Neural progenitor cell (in vitro differentiated cells): ENCODE measurements around the gene TMEM40.

Experiments
- EZH2 ChIP-seq: fragments of 200-600 bp; sonication (generic); IDR thresholded peaks from 2 replicates; pipeline ENCODE4 v1.6.1; 2017; ENCODE audit warnings: antibody characterized with exemption, mild to moderate bottlenecking, moderate library complexity
- EZH2phosphoT487 ChIP-seq: fragments of 200-600 bp; sonication (generic); IDR thresholded peaks from 2 replicates; pipeline ENCODE4 v1.6.1; 2017; ENCODE audit warnings: antibody characterized with exemption
- TF ChIP-seq, protein P1 (sequence below): fragments of 200-600 bp; sonication (generic); IDR thresholded peaks from 2 replicates; pipeline ENCODE4 v1.5.1; 2017; ENCODE audit warnings: antibody characterized with exemption, mild to moderate bottlenecking

DNA sequence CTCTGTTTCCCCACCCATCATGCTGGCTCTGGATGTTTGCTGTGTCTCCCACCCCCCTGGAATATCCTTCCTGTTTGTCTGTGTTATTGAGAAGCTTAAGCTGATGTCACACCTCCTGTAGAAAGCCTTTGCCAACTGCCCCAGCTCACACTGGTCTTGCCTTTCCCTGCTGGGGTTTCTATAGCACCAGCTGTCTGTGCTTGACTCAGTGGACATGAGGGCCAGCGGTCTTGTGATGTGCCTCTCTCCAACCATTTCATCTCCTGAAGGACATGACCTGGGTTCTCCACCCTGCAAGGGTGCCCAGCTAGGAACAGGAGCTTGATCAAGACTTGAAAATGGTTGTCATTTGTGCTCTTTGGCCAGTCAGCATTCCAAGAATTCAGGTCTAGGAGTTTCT lies 14.7 kb downstream of the TMEM40 start:
- TF ChIP-seq, protein P1, sequence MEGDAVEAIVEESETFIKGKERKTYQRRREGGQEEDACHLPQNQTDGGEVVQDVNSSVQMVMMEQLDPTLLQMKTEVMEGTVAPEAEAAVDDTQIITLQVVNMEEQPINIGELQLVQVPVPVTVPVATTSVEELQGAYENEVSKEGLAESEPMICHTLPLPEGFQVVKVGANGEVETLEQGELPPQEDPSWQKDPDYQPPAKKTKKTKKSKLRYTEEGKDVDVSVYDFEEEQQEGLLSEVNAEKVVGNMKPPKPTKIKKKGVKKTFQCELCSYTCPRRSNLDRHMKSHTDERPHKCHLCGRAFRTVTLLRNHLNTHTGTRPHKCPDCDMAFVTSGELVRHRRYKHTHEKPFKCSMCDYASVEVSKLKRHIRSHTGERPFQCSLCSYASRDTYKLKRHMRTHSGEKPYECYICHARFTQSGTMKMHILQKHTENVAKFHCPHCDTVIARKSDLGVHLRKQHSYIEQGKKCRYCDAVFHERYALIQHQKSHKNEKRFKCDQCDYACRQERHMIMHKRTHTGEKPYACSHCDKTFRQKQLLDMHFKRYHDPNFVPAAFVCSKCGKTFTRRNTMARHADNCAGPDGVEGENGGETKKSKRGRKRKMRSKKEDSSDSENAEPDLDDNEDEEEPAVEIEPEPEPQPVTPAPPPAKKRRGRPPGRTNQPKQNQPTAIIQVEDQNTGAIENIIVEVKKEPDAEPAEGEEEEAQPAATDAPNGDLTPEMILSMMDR: no peak
- TF ChIP-seq EZH2: no peak
- no peak for TF ChIP-seq EZH2phosphoT487
